Measurements from ENCODE around the gene ATP6V0B. TPM values are rescaled to one million over a fixed set of nuclear protein-coding genes. Genes with fewer than 3 reads are reported as not detected.

Gene ATP6V0B
- polyA plus RNA-seq, 6 donors from 2014 or later, result 264 to 432 (median 286) TPM

- H3K9me3 Mint-ChIP-seq, result no peaks in the 10 kb centered on the region
- H3K27ac Mint-ChIP-seq, result no peak overlapping the region
- H3K36me3 Mint-ChIP-seq, result peaks cover 0 to 9% of the 10 kb centered on the region in 2 donors
- ATAC-seq (ENCODE audit: low read depth in 2 of 2) (no peak), DNase-seq (no peak)
- H3K4me3 Mint-ChIP-seq, result no peak overlapping the region
- H3K4me1 Mint-ChIP-seq, result peaks cover 11 to 14% (median 13%) of the 10 kb centered on the region in 3 donors
- no peaks in the 10 kb centered on the region for H3K27me3 Mint-ChIP-seq
Observed at GRCh38 chr1:43965316-43965715, 9.4 kb upstream of the ATP6V0B start.

GRCh38 chr1:43968348-43968948 lies 6.3 kb upstream of the ATP6V0B start:
- Mint-ChIP-seq H3K36me3 (no peaks in the 10 kb centered on the region), H3K4me3 (peak overlapping the region in 2 of 8 donors; percentile 3 to 28), H3K9me3 (no peaks in the 10 kb centered on the region), H3K27me3 (no peaks in the 10 kb centered on the region), H3K27ac (no peak overlapping the region), H3K4me1 (peaks cover 24 to 29% (median 26%) of the 10 kb centered on the region in 3 donors)
- ATAC-seq (ENCODE audit: low read depth in 2 of 2) (no peak), DNase-seq (no peak)

- no peaks in the 10 kb centered on the region for H3K9me3 Mint-ChIP-seq
- H3K36me3 Mint-ChIP-seq, result no peaks in the 10 kb centered on the region
- peak overlapping the region; percentile 89 to 98 (median 96) for H3K4me3 Mint-ChIP-seq
- H3K4me1 Mint-ChIP-seq, result peaks cover 32 to 38% (median 35%) of the 10 kb centered on the region in 3 donors
- H3K27me3 Mint-ChIP-seq, result no peaks in the 10 kb centered on the region
- ATAC-seq (ENCODE audit: low read depth in 2 of 2) (no peak), DNase-seq (no peak)
- H3K27ac Mint-ChIP-seq, result peak overlapping the region in 4 of 6 donors; percentile 4 to 77 (median 58)
Observed at GRCh38 chr1:43969416-43969745, 5.4 kb upstream of the ATP6V0B start.

- H3K4me1 Mint-ChIP-seq, result peaks cover 33 to 39% (median 37%) of the 10 kb centered on the region in 3 donors
- peak; percentile 85 to 86 for ATAC-seq (ENCODE audit: low read depth in 2 of 2)
Observed at GRCh38 chr1:43969746-43970466, 4.9 kb upstream of the ATP6V0B start, which contains the start of gene DPH2. Gene DPH2, plus strand, starts transcription at chr1:43970010. Its CDS starts 166 bp downstream, at chr1:43970176.

GRCh38 chr1:43970502-43970901 lies 4.3 kb upstream of the ATP6V0B start:
- ATAC-seq (ENCODE audit: low read depth in 2 of 2) (no peak), DNase-seq (no peak)
- peak overlapping the region in 4 of 6 donors; percentile 11 to 92 (median 76) for H3K27ac Mint-ChIP-seq
- no peaks in the 10 kb centered on the region for H3K27me3 Mint-ChIP-seq
- H3K4me1 Mint-ChIP-seq, result peaks cover 34 to 41% (median 40%) of the 10 kb centered on the region in 3 donors
- H3K4me3 Mint-ChIP-seq, result peak overlapping the region; percentile 89 to 98 (median 96)
- no peaks in the 10 kb centered on the region for H3K36me3 Mint-ChIP-seq
- H3K9me3 Mint-ChIP-seq, result no peaks in the 10 kb centered on the region

More at GRCh38 chr1:43969746-43970466, 4.9 kb upstream of the ATP6V0B start, which contains the start of gene DPH2:
- H3K27me3 Mint-ChIP-seq, result no peaks in the 10 kb centered on the region
- peak within 1 kb of the TSS; percentile 52 to 92 (median 71) for H3K27ac Mint-ChIP-seq
- H3K4me3 Mint-ChIP-seq, result peak within 1 kb of the TSS; percentile 89 to 98 (median 96)
- H3K36me3 Mint-ChIP-seq, result no peaks in the 10 kb centered on the region
- H3K9me3 Mint-ChIP-seq, result no peaks in the 10 kb centered on the region
- DNase-seq, result peak; percentile 91

GRCh38 chr1:43970911-43971310 lies 3.8 kb upstream of the ATP6V0B start:
- H3K36me3 Mint-ChIP-seq, result no peaks in the 10 kb centered on the region

GRCh38 chr1:43971336-43971980 lies 3.3 kb upstream of the ATP6V0B start:
- no peaks in the 10 kb centered on the region for H3K9me3 Mint-ChIP-seq
- DNase-seq, result no peak
- no peaks in the 10 kb centered on the region for H3K27me3 Mint-ChIP-seq
- peak overlapping the region; percentile 52 to 98 (median 95) for H3K4me3 Mint-ChIP-seq
- ATAC-seq (ENCODE audit: low read depth in 2 of 2), result no peak
- no peak overlapping the region for H3K27ac Mint-ChIP-seq
- H3K36me3 Mint-ChIP-seq, result peaks cover 0 to 1% of the 10 kb centered on the region in 2 donors
- peaks cover 42 to 51% (median 49%) of the 10 kb centered on the region in 3 donors for H3K4me1 Mint-ChIP-seq

More at GRCh38 chr1:43970911-43971310, 3.8 kb upstream of the ATP6V0B start:
- DNase-seq (no peak), ATAC-seq (ENCODE audit: low read depth in 2 of 2) (no peak)
- no peaks in the 10 kb centered on the region for H3K27me3 Mint-ChIP-seq
- peak overlapping the region; percentile 89 to 98 (median 96) for H3K4me3 Mint-ChIP-seq
- H3K27ac Mint-ChIP-seq, result peak overlapping the region in 1 of 6 donors; percentile 79
- H3K9me3 Mint-ChIP-seq, result no peaks in the 10 kb centered on the region
- peaks cover 39 to 45% (median 44%) of the 10 kb centered on the region in 3 donors for H3K4me1 Mint-ChIP-seq

- Mint-ChIP-seq H3K4me3 (peak overlapping the region; percentile 94 to 98 (median 96)), H3K36me3 (peaks cover 8 to 18% of the 10 kb centered on the region in 2 donors), H3K27ac (peak overlapping the region; percentile 62 to 97 (median 84)), H3K9me3 (no peaks in the 10 kb centered on the region), H3K4me1 (peaks cover 55 to 74% (median 73%) of the 10 kb centered on the region in 3 donors), H3K27me3 (no peaks in the 10 kb centered on the region)
- ATAC-seq (ENCODE audit: low read depth in 2 of 2), result no peak
- no peak for DNase-seq
Observed at GRCh38 chr1:43973981-43974442, 748 bp upstream of the ATP6V0B start.

- Mint-ChIP-seq H3K4me1 (peaks cover 49 to 68% (median 68%) of the 10 kb centered on the region in 3 donors), H3K36me3 (peaks cover 8 to 18% of the 10 kb centered on the region in 2 donors), H3K27ac (peak overlapping the region in 5 of 6 donors; percentile 77 to 97 (median 91)), H3K4me3 (peak overlapping the region; percentile 94 to 98 (median 96)), H3K27me3 (no peaks in the 10 kb centered on the region), H3K9me3 (no peaks in the 10 kb centered on the region)
- peak; percentile 45 for DNase-seq
- peak; percentile 29 to 34 for ATAC-seq (ENCODE audit: low read depth in 2 of 2)
Observed at GRCh38 chr1:43975249-43975961, 645 bp downstream of the ATP6V0B start.

GRCh38 chr1:43976045-43976444 lies 1.3 kb downstream of the ATP6V0B start:
- H3K9me3 Mint-ChIP-seq, result no peaks in the 10 kb centered on the region
- peak overlapping the region; percentile 22 to 94 (median 77) for H3K27ac Mint-ChIP-seq
- DNase-seq (no peak), ATAC-seq (ENCODE audit: low read depth in 2 of 2) (no peak)
- no peaks in the 10 kb centered on the region for H3K27me3 Mint-ChIP-seq
- peak overlapping the region; percentile 94 to 98 (median 96) for H3K4me3 Mint-ChIP-seq
- H3K4me1 Mint-ChIP-seq, result peaks cover 50 to 68% (median 66%) of the 10 kb centered on the region in 3 donors
- H3K36me3 Mint-ChIP-seq, result peaks cover 8 to 18% of the 10 kb centered on the region in 2 donors

- Mint-ChIP-seq H3K9me3 (no peaks in the 10 kb centered on the region), H3K4me3 (peak overlapping the region; percentile 17 to 97 (median 96)), H3K4me1 (peaks cover 50 to 64% (median 61%) of the 10 kb centered on the region in 3 donors), H3K36me3 (peaks cover 8 to 18% of the 10 kb centered on the region in 2 donors), H3K27me3 (no peaks in the 10 kb centered on the region), H3K27ac (peak overlapping the region in 4 of 6 donors; percentile 4 to 91 (median 56))
- ATAC-seq (ENCODE audit: low read depth in 2 of 2) (no peak), DNase-seq (no peak)
Observed at GRCh38 chr1:43976890-43977289, 2.1 kb downstream of the ATP6V0B start.

GRCh38 chr1:43977376-43978263 lies 2.9 kb downstream of the ATP6V0B start:
- H3K27ac Mint-ChIP-seq, result peak overlapping the region in 3 of 6 donors; percentile 3 to 9 (median 7)
- H3K4me3 Mint-ChIP-seq, result peak overlapping the region; percentile 17 to 97 (median 96)
- DNase-seq, result no peak
- peaks cover 8 to 18% of the 10 kb centered on the region in 2 donors for H3K36me3 Mint-ChIP-seq
- no peaks in the 10 kb centered on the region for H3K9me3 Mint-ChIP-seq
- H3K4me1 Mint-ChIP-seq, result peaks cover 52 to 64% (median 61%) of the 10 kb centered on the region in 3 donors
- H3K27me3 Mint-ChIP-seq, result no peaks in the 10 kb centered on the region
- ATAC-seq (ENCODE audit: low read depth in 2 of 2), result no peak
